Heart right ventricle (tissue), 16 donors: ENCODE results near the gene LRP5. TPM values are rescaled to one million over a fixed set of nuclear protein-coding genes. Genes with fewer than 3 reads are reported as not detected.
A peak's percentile ranks its signal among the peaks of the same experiment; 100 is the strongest.

Experiments
- ATAC-seq, 8 donors: fragments of 200-7000 bp; cut with Tn5 transposase; one replicate each; pipeline ENCODE4 v1.9.1; 2020; ENCODE audit warnings: mild to moderate bottlenecking in 8 of 8, moderate library complexity in 8 of 8, moderate number of reproducible peaks in 1 of 8
- DNase-seq, 2 donors: peaks; one replicate each; pipeline ENCODE4 v3.0.0-alpha.2; 2020
- H3K27ac ChIP-seq, 10 donors: fragments of 200-600 bp; sonication (generic) in 2 of 10; one replicate each; pipeline versions ENCODE4 v1.5.0 to v1.8.0; 2020 to 2022; ENCODE audit warnings: mild to moderate bottlenecking in 3 of 10
- H3K27me3 ChIP-seq, 7 donors: fragments of 200-600 bp; one replicate each; pipeline ENCODE4 v1.8.0; 2021 to 2022; ENCODE audit warnings: mild to moderate bottlenecking in 2 of 7
- H3K36me3 ChIP-seq, 9 donors: fragments of 200-600 bp; sonication (generic) in 1 of 9; one replicate each; pipeline versions ENCODE4 v1.5.0 to v1.8.0; 2020 to 2022; ENCODE audit warnings: mild to moderate bottlenecking in 2 of 9
- H3K4me1 ChIP-seq, 9 donors: fragments of 200-600 bp; sonication (generic) in 1 of 9; one replicate each; pipeline versions ENCODE4 v1.5.0 to v1.8.0; 2020 to 2022; ENCODE audit warnings: mild to moderate bottlenecking in 4 of 9
- H3K4me3 ChIP-seq, 10 donors: fragments of 200-600 bp; sonication (generic) in 2 of 10; one replicate each; pipeline versions ENCODE4 v1.5.0 to v1.8.0; 2020 to 2022; ENCODE audit warnings: mild to moderate bottlenecking in 7 of 10, moderate library complexity in 2 of 10
- H3K9me3 ChIP-seq, 11 donors: fragments of 200-600 bp in 10 of 11; sonication (generic) in 2 of 11; one replicate each; pipeline versions ENCODE4 v1.5.0 to v1.8.0; 2013 to 2022; ENCODE audit warnings: mild to moderate bottlenecking in 2 of 11, control low read depth in 1 of 11, moderate library complexity in 1 of 11
- CTCF ChIP-seq, 9 donors: fragments of 200-600 bp; sonication (generic) in 2 of 9; IDR thresholded peaks; one replicate each; pipeline versions ENCODE4 v1.5.0 to v1.8.0; 2021 to 2022; ENCODE audit warnings: antibody characterized with exemption in 9 of 9, mild to moderate bottlenecking in 5 of 9, moderate library complexity in 1 of 9
- WGBS, 2 donors: extraction: QIAGEN DNeasy Blood & Tissue Kit; methylation state at CpG; one replicate each; pipeline ENCODE4 v1.1.7; 2013; ENCODE audit warnings: inconsistent platforms in 1 of 2; 5-methylcytosine and 5-hydroxymethylcytosine counted together
- intact Hi-C, 10 donors: fragments of 100-400 bp; cut with DNase I; formaldehyde crosslinking; loops; one replicate each; pipeline versions ENCODE4 v1.11.1 to v1.14.2; 2022
- polyA plus RNA-seq, 2 donors: library from polyadenylated mRNA; stranded (reverse); fragments of 200-250 nt; gene quantifications; one replicate each; pipeline ENCODE4 v1.2.3, GENCODE V29; 2013
- total RNA-seq, 10 donors: library from RNA; stranded (reverse); fragmentation: NEBNext Ultra II Directional in 3 of 10; extraction: Animal tissue kit (Norgen Biotek cat#: 25700) in 3 of 10; gene quantifications; one replicate each; pipeline versions ENCODE4 v1.2.1 to v1.2.4, GENCODE V29; 2021 to 2023
- donor health status: Arrhythmogenic right ventricular cardiomyopathy.
- donor health status: ischemic (EF 13 %, LVEDD 7.1; RV severe dilation, severe dysfunction).
- donor health status: healthy with polysubstance abuse.
- donor health status: DM: no; HTN: yes; CAD: no.
- donor health status: DM: no; HTN: no; CAD: no.
- donor health status: ischemic (EF 25% LVEDD 6.9; RV normal size, moderate dysfunction).
- donor health status: ischemic (EF 25% LVEDD 5.7; RV mildly dilated, moderate dysfunction).
- donor health status: healthy.
- donor health status: DM: yes; HTN: yes; CAD: no.
- donor health status: Ischemic cardiomyopathy.
- donor health status: ischemic (EF 35%, LVEDD 5.7; RV mildly dilated, moderate dysfunction).
- donor health status: nonischemic (EF 11% LVEDD 7.7; RV severe dilation, severe dysfunction).
- donor health status: DM: yes; HTN: yes; CAD: no.
- donor health status: PGD.
- donor health status: ischemic (EF 29% LVEDD 5.4; RV normal size, mild dysfunction).
- donor health status: nonischemic (EF 23%, LVEDD 6.1; RV moderate dilation, normal function).

LRP5 gene
- total and polyA plus RNA-seq, 12 donors, result 23.2 to 73.3 (median 46.3) TPM

- DNase-seq (no peak), ATAC-seq (peak in 5 of 8 donors; percentile 33 to 66 (median 43))
- H3K9me3 ChIP-seq, result peaks cover 0 to 4% (median 3%) of the 10 kb centered on the region in 11 donors
- H3K4me3 ChIP-seq, result no peak overlapping the region
- 77 to 79% methylated on average over 19 of the region's 19 CpGs for WGBS, 2 donors
- TF ChIP-seq CTCF (IDR thresholded peaks at IDR 0.05), result no peak
- intact Hi-C loops, result no loop called here
- peak overlapping the region in 1 of 10 donors; percentile 9 for H3K27ac ChIP-seq
- H3K36me3 ChIP-seq, result peaks cover 0 to 84% (median 30%) of the 10 kb centered on the region in 9 donors
- H3K4me1 ChIP-seq, result peaks cover 0 to 9% (median 0%) of the 10 kb centered on the region in 9 donors
- H3K27me3 ChIP-seq, result no peaks in the 10 kb centered on the region
These were observed 111.8 kb downstream of the LRP5 start for GRCh38 chr11:68424101-68424632.

- peak in 1 of 8 donors; percentile 28 for ATAC-seq
- Histone ChIP-seq H3K27ac (no peak overlapping the region), H3K4me3 (no peak overlapping the region), H3K9me3 (peaks cover 0 to 15% (median 10%) of the 10 kb centered on the region in 11 donors), H3K27me3 (no peaks in the 10 kb centered on the region), H3K4me1 (peaks cover 0 to 9% (median 0%) of the 10 kb centered on the region in 9 donors), H3K36me3 (peaks cover 0 to 84% (median 40%) of the 10 kb centered on the region in 9 donors)
- intact Hi-C loops, result no loop called here
- WGBS, 2 donors, result 95% methylated on average over 40 of the region's 40 CpGs
- no peak for TF ChIP-seq CTCF (IDR thresholded peaks at IDR 0.05)
- no peak for DNase-seq
These were observed 112.8 kb downstream of the LRP5 start for GRCh38 chr11:68424981-68425865.

- intact Hi-C loops, result no loop called here
These were observed 113.5 kb downstream of the LRP5 start for GRCh38 chr11:68425866-68426380.

More at GRCh38 chr11:68425866-68426380, 113.5 kb downstream of the LRP5 start:
- no peak overlapping the region for H3K27ac ChIP-seq
- no peak for ATAC-seq
- no peak overlapping the region for H3K4me3 ChIP-seq
- H3K9me3 ChIP-seq, result peaks cover 0 to 17% (median 10%) of the 10 kb centered on the region in 11 donors
- no peak for TF ChIP-seq CTCF (IDR thresholded peaks at IDR 0.05)
- H3K36me3 ChIP-seq, result peaks cover 0 to 84% (median 43%) of the 10 kb centered on the region in 9 donors
- H3K4me1 ChIP-seq, result peaks cover 0 to 9% (median 0%) of the 10 kb centered on the region in 9 donors
- DNase-seq, result no peak
- no peaks in the 10 kb centered on the region for H3K27me3 ChIP-seq
- 95% methylated on average over 21 of the region's 21 CpGs for WGBS, 2 donors
